Posterior vena cava (tissue), 2 donors: ENCODE results near the gene ITGA1. TPM values are rescaled to one million over a fixed set of nuclear protein-coding genes. Genes with fewer than 3 reads are reported as not detected.
"Not testable (repeated sequence)": the region's sequence is repeated elsewhere in the genome, so short reads cannot be mapped to it uniquely, and the experiment has no call there.

ENCODE experiments used
- DNase-seq: peaks from one replicate; pipeline ENCODE4 v3.0.0-alpha.2; 2020; ENCODE audit warnings: low spot score
- intact Hi-C, 2 donors: fragments of 100-400 bp; cut with DNase I; formaldehyde crosslinking; loops; one replicate each; pipeline versions ENCODE4 v1.14.1 to v1.14.2; 2022 to 2023
- total RNA-seq, 2 donors: library from RNA; stranded (reverse); fragmentation: NEBNext Ultra II Directional; extraction: Animal tissue kit (Norgen Biotek cat#: 25700); gene quantifications; one replicate each; pipeline ENCODE4 v1.2.1, GENCODE V29; 2021
- donor health status: DM: yes; HTN: yes; CAD: no.
- donor health status: DM: yes; HTN: yes; CAD: no.

ITGA1 gene
- total RNA-seq, 2 donors from 2014 or later: 134 to 213 TPM

- intact Hi-C loops: loop anchor here in 1 of 2 donors (10.0 kb wide), 1 partner anchor 138 kb away; no protein-coding TSS in a partner anchor
- DNase-seq: no peak
These were observed 169.4 kb downstream of the ITGA1 start for GRCh38 chr5:52956915-52957747.

DNA sequence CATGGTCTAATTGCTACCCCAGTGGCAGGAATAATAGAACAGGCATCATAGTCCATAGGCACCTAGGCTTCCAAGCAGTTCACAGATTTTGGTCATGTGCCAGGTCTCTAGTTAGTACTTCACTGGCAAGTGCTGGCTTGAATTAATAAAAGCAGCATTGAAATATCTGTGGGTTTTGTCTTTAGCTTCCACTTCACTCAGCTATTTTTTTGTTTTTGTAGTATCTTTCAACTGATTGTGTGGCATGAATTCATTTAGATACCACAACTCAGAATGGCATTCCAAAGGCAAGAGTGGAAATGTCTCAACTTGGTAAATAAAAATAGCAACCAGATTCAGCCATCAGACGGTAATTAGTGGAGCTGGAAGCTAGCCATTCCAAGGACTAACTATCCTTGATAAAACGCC, 173.6 kb downstream of the ITGA1 start:
- intact Hi-C loops: no loop called here
- no peak for DNase-seq

GRCh38 chr5:52963636-52964035, 175.9 kb downstream of the ITGA1 start:
- no peak for DNase-seq
- intact Hi-C loops: no loop called here

GRCh38 chr5:52964138-52964537, 176.4 kb downstream of the ITGA1 start:
- intact Hi-C loops: no loop called here
- no peak for DNase-seq

DNA sequence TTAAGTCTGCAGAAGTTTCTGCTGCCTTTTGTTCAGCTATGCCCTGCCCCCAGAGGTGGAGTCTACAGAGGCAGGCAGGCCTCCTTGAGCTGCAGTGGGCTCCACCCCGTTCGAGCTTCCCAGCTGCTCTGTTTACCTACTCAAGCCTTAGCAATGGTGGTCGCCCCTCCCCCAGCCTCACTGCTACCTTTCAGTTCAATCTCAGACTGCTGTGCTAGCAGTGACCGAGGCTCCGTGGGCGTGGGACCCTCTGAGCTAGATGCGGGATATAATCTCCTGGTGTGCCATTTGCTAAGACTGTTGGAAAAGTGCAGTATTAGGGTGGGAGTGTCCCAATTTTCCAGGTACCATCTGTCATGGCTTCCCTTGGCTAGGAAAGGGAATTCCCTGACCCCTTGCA, 188.4 kb downstream of the ITGA1 start:
- intact Hi-C loops: not testable (repeated sequence)
- DNase-seq: peak; percentile 72

- no peak for DNase-seq
- intact Hi-C loops: loop anchor here in 1 of 2 donors (1.0 kb wide), 1 partner anchor 9 kb away; no protein-coding TSS in a partner anchor
These were observed 189.7 kb downstream of the ITGA1 start for GRCh38 chr5:52977264-52977897.

GRCh38 chr5:52981507-52981906, 193.8 kb downstream of the ITGA1 start:
- intact Hi-C loops: no loop called here
- DNase-seq: no peak

GRCh38 chr5:52983731-52984636, 196.3 kb downstream of the ITGA1 start:
- DNase-seq: no peak
- intact Hi-C loops: no loop called here

GRCh38 chr5:52985306-52985705, 197.6 kb downstream of the ITGA1 start:
- intact Hi-C loops: no loop called here
- no peak for DNase-seq

DNA sequence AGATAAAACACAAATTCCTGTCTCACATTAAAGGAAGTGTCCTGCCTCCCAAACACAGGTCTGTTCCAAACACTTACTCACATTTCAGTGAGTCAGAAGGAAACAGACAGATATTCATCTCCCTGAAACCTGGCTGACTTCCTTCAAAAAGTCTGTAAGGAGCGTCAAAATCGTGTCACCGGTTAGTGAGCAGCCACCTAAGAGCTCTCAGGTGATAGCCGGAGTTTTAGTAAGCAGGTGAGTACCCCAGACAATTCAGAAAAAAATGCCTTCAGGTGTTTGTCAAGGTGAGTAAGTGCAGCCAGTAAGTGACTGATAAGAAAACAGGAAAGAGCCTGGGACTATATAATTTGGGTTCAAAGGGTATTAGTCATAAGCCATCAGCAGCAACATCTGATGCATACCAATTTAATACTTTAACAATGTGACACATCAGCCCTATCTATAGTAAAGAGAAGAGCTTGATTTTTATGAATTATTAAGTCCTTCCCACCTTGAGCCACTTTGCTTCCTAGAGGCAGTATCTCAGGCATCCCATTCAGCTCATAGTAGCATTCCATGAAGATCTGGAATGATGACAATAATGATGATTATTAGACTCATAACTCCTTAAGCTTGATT, 200.1 kb downstream of the ITGA1 start:
- DNase-seq: no peak

DNA sequence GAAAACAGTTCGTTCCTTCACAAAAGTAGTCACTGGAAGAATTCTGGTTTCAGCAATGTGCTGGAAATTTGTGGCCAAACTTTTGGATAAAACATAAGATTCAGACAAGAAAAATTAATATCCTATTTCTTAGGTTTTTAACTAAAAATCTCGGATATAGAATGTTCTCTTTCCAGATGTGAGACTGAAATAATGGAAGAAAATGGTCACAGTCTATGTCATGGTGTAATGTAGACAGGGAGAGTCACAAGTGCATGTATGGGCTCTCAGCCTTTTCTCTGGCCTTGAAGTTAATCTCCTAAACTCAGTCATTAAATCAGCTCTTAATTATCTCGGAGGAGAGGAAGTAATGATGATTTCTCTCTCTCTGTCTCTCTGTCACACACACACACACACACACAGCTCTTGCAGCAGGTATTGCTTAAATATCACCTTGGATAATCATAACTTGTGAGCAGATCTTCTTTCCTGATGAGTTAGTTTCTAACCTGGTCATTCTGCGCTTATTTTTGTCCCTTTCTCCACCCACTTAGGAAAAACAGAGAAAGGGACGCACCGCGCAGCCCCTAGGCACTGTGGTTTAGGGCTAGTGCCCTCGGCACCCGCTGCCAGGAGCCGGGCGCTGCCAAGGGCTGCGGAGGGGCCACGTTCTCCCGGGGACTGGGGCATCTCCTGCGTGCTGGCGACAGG, 200.8 kb downstream of the ITGA1 start:
- intact Hi-C loops: no loop called here

More for the DNA sequence above, 200.1 kb downstream of the ITGA1 start:
- intact Hi-C loops: no loop called here

GRCh38 chr5:52989025-52989780, 201.5 kb downstream of the ITGA1 start, which contains the start of gene ITGA2:
Gene ITGA2, plus strand, starts transcription at chr5:52989352. Its CDS starts 117 bp downstream, at chr5:52989469.
- intact Hi-C loops: no loop called here
- peak; percentile 89 for DNase-seq

More for the DNA sequence above, 200.8 kb downstream of the ITGA1 start:
- no peak for DNase-seq

GRCh38 chr5:52989781-52990527, 202.2 kb downstream of the ITGA1 start:
- intact Hi-C loops: no loop called here
- DNase-seq: peak; percentile 84

DNA sequence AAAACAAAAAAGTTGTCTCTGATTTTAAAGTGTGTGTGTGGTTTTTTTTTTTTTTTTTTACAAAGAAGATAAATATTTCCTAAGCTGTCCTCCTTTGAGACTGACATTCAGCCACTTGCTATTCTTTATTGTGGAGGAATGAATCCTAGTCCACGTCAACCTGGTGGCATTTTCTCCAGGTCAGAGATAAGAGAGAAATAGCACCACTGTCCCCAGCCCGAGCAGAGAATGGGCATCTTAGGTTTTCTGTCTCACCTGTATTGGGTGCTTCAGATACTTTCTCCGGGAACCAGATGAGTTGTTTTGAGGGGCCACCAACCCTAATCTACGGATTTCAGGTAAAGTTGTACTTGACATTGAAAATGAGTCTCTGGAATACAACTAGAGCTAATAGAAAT, 202.8 kb downstream of the ITGA1 start:
- intact Hi-C loops: no loop called here
- DNase-seq: no peak

- intact Hi-C loops: no loop called here
- DNase-seq: no peak
These were observed 205.7 kb downstream of the ITGA1 start for GRCh38 chr5:52993367-52993766.

- intact Hi-C loops: no loop called here
- no peak for DNase-seq
These were observed 206.6 kb downstream of the ITGA1 start for GRCh38 chr5:52994266-52994665.

- intact Hi-C loops: no loop called here
- no peak for DNase-seq
These were observed 207.4 kb downstream of the ITGA1 start for GRCh38 chr5:52995095-52995494.
